ENCODE data around the gene TOM1L2.

- TF ChIP-seq, protein P1, sequence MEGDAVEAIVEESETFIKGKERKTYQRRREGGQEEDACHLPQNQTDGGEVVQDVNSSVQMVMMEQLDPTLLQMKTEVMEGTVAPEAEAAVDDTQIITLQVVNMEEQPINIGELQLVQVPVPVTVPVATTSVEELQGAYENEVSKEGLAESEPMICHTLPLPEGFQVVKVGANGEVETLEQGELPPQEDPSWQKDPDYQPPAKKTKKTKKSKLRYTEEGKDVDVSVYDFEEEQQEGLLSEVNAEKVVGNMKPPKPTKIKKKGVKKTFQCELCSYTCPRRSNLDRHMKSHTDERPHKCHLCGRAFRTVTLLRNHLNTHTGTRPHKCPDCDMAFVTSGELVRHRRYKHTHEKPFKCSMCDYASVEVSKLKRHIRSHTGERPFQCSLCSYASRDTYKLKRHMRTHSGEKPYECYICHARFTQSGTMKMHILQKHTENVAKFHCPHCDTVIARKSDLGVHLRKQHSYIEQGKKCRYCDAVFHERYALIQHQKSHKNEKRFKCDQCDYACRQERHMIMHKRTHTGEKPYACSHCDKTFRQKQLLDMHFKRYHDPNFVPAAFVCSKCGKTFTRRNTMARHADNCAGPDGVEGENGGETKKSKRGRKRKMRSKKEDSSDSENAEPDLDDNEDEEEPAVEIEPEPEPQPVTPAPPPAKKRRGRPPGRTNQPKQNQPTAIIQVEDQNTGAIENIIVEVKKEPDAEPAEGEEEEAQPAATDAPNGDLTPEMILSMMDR (IDR thresholded peaks at IDR 0.05), result no peak
- TF ChIP-seq POLR2A (IDR thresholded peaks at IDR 0.05), result no peak
These were observed 4.9 kb upstream of the TOM1L2 start for GRCh38 chr17:17976931-17977570.

Data from uterus (tissue), 2 donors.